HuH-7 (cell line): ENCODE data around the gene POLR3F.
"Not testable (repeated sequence)": the region's sequence is repeated elsewhere in the genome, so short reads cannot be mapped to it uniquely, and the experiment has no call there.

Source experiments
- DNase-seq: peaks from one replicate; pipeline ENCODE4 v3.0.0; 2011; ENCODE audit warnings: low spot score

Gene POLR3F

GRCh38 chr20:18466894-18467730 is at the start of gene POLR3F, which contains the start of gene DZANK1:
TSS of gene POLR3F (plus strand) at chr20:18467390. CDS start at chr20:18467507, 117 bp downstream.
TSS of gene DZANK1 (minus strand) at chr20:18467030. CDS start at chr20:18465358, 1,672 bp downstream.
- peak; percentile 99 for DNase-seq

- no peak for DNase-seq
Measured at GRCh38 chr20:18421608-18422007, 45.6 kb upstream of the POLR3F start.

- no peak for DNase-seq
Measured at GRCh38 chr20:18427214-18427613, 40.0 kb upstream of the POLR3F start.

- peak; percentile 21 for DNase-seq
Measured at GRCh38 chr20:18428490-18429173, 38.6 kb upstream of the POLR3F start.

GRCh38 chr20:18430172-18430826 is 36.9 kb upstream of the POLR3F start:
- DNase-seq = no peak

GRCh38 chr20:18431206-18431605 is 36.0 kb upstream of the POLR3F start:
- no peak for DNase-seq

GRCh38 chr20:18436847-18437246 is 30.3 kb upstream of the POLR3F start:
- no peak for DNase-seq

- no peak for DNase-seq
Measured at GRCh38 chr20:18440403-18440802, 26.8 kb upstream of the POLR3F start.

GRCh38 chr20:18443886-18444285 is 23.3 kb upstream of the POLR3F start:
- DNase-seq = no peak

GRCh38 chr20:18456600-18456999 is 10.6 kb upstream of the POLR3F start:
- DNase-seq = no peak

GRCh38 chr20:18465536-18466200 is 1.5 kb upstream of the POLR3F start:
- no peak for DNase-seq

GRCh38 chr20:18466574-18466893 is 656 bp upstream of the POLR3F start:
- no peak for DNase-seq

GRCh38 chr20:18477218-18477617 is 10.0 kb downstream of the POLR3F start:
- DNase-seq = no peak

GRCh38 chr20:18477821-18478220 is 10.6 kb downstream of the POLR3F start:
- DNase-seq = no peak

- no peak for DNase-seq
Measured at GRCh38 chr20:18481596-18481995, 14.4 kb downstream of the POLR3F start.

- no peak for DNase-seq
Measured at GRCh38 chr20:18488301-18488700, 21.1 kb downstream of the POLR3F start.

- DNase-seq = no peak
Measured at GRCh38 chr20:18496042-18496441, 28.9 kb downstream of the POLR3F start.

GRCh38 chr20:18496740-18497592 is 29.8 kb downstream of the POLR3F start, which contains the start of gene RBBP9:
TSS of gene RBBP9 (minus strand) at chr20:18497225. CDS start at chr20:18497167, 58 bp downstream.
- DNase-seq = peak; percentile 92

GRCh38 chr20:18497603-18498002 is 30.4 kb downstream of the POLR3F start:
- no peak for DNase-seq

- not testable (repeated sequence) for DNase-seq
Measured at GRCh38 chr20:18501672-18502071, 34.5 kb downstream of the POLR3F start.

GRCh38 chr20:18504479-18505060 is 37.4 kb downstream of the POLR3F start:
- DNase-seq = no peak
